PC-3 (cell line): ENCODE results near the gene ZC3H12C. TPM values are rescaled to one million over a fixed set of nuclear protein-coding genes. Genes with fewer than 3 reads are reported as not detected.

Experiments
- ATAC-seq: fragments of 200-7000 bp; cut with Tn5 transposase; 2 replicates; pipeline ENCODE4 v1.9.1; 2020; ENCODE audit warnings: mild to moderate bottlenecking, moderate library complexity
- BruUV-seq: library from RNA; stranded (reverse); fragments of 400-500 nt; replicated peaks from 2 replicates; lab custom pipeline; 2021; lab: Mats Ljungman, UMichigan
- CTCF ChIA-PET: fragments of 300-600 bp; sonication (Branson Sonifier 250); formaldehyde crosslinking; loops from one replicate; lab custom pipeline; 2022; ENCODE audit warnings: antibody characterized with exemption; lab: Charles Lee
- POLR2A ChIA-PET: fragments of 300-600 bp; sonication (Branson Sonifier 250); formaldehyde crosslinking; loops from one replicate; lab custom pipeline; 2022; ENCODE audit warnings: antibody characterized with exemption; ENCODE audit not compliant: unreplicated experiment; lab: Charles Lee
- DNase-seq: peaks from one replicate; pipeline ENCODE4 v3.0.0-alpha.2; 2015
- H2AFZ ChIP-seq: fragments of 300-600 bp; sonication (generic); 2 replicates; pipeline ENCODE4 v1.6.0; 2016; ENCODE audit warnings: antibody characterized with exemption, low read length
- H3F3A ChIP-seq: fragments of 300-600 bp; sonication (generic); one replicate; pipeline ENCODE4 v1.6.0; 2017; ENCODE audit warnings: antibody characterized with exemption, low read length, control low read depth, mild to moderate bottlenecking; ENCODE audit not compliant: unreplicated experiment
- H3K27ac ChIP-seq: fragments of 300-600 bp; sonication (generic); 2 replicates; pipeline ENCODE4 v1.5.1; 2016; ENCODE audit warnings: mild to moderate bottlenecking, low read length
- H3K27me3 ChIP-seq: fragments of 300-600 bp; sonication (generic); 2 replicates; pipeline ENCODE4 v1.6.1; 2016; ENCODE audit warnings: low read length, mixed read lengths
- H3K36me3 ChIP-seq: fragments of 300-600 bp; sonication (generic); 2 replicates; pipeline ENCODE4 v1.6.1; 2016; ENCODE audit warnings: low read depth, mixed run types, low read length, mixed read lengths
- H3K4me1 ChIP-seq: fragments of 300-600 bp; sonication (generic); 2 replicates; pipeline ENCODE4 v1.5.1; 2016; ENCODE audit warnings: low read length; ENCODE audit not compliant: insufficient read depth
- H3K4me2 ChIP-seq: fragments of 300-600 bp; sonication (generic); 2 replicates; pipeline ENCODE4 v1.6.0; 2016; ENCODE audit warnings: low read length
- H3K4me3 ChIP-seq: fragments of 300-600 bp; sonication (generic); 2 replicates; pipeline ENCODE4 v1.5.1; 2016; ENCODE audit warnings: mild to moderate bottlenecking, low read length, mixed read lengths
- H3K79me2 ChIP-seq: fragments of 300-600 bp; sonication (generic); 2 replicates; pipeline ENCODE4 v1.6.1; 2017; ENCODE audit warnings: low read length, mixed read lengths
- H3K9ac ChIP-seq: fragments of 300-600 bp; sonication (generic); 2 replicates; pipeline ENCODE4 v1.6.0; 2016; ENCODE audit warnings: mild to moderate bottlenecking, low read length
- H3K9me2 ChIP-seq: fragments of 300-600 bp; sonication (generic); replicated peaks from 2 replicates; pipeline ENCODE4 v1.6.1; 2016; ENCODE audit warnings: mixed run types, low read length, mixed read lengths
- H3K9me3 ChIP-seq: fragments of 300-600 bp; sonication (generic); 2 replicates; pipeline ENCODE4 v1.6.1; 2016; ENCODE audit warnings: low read length, mixed read lengths
- H4K20me1 ChIP-seq: fragments of 300-600 bp; sonication (generic); 2 replicates; pipeline ENCODE4 v1.6.1; 2016; ENCODE audit warnings: low read length, mixed read lengths
- EZH2 ChIP-seq: fragments of 300-600 bp; sonication (generic); IDR thresholded peaks from one replicate; pipeline ENCODE4 v1.6.1; 2017; ENCODE audit warnings: antibody characterized with exemption, mild to moderate bottlenecking, low read length; ENCODE audit not compliant: unreplicated experiment
- EZH2phosphoT487 ChIP-seq: fragments of 300-600 bp; sonication (generic); IDR thresholded peaks from 2 replicates; pipeline ENCODE4 v1.6.1; 2018; ENCODE audit warnings: mild to moderate bottlenecking, antibody characterized with exemption, low read length, borderline replicate concordance
- intact Hi-C: fragments of 100-400 bp; cut with micrococcal nuclease; formaldehyde crosslinking; loops from 2 replicates; pipeline ENCODE4 v1.9.0; 2023
- total RNA-seq: library from RNA; depleted of rRNA; stranded (reverse); fragments of >200 nt; gene quantifications from 2 replicates; pipeline ENCODE4 v1.2.3, GENCODE V29; 2014
- TF ChIP-seq, protein P1 (sequence below): fragments of 300-600 bp; sonication (generic); conservative IDR thresholded peaks from 2 replicates; pipeline ENCODE4 v1.5.1; 2017; ENCODE audit warnings: antibody characterized with exemption, low read depth, mild to moderate bottlenecking, low read length

The ZC3H12C gene
- total RNA-seq, 1 experiment from 2014 or later = 30.7 TPM

DNA sequence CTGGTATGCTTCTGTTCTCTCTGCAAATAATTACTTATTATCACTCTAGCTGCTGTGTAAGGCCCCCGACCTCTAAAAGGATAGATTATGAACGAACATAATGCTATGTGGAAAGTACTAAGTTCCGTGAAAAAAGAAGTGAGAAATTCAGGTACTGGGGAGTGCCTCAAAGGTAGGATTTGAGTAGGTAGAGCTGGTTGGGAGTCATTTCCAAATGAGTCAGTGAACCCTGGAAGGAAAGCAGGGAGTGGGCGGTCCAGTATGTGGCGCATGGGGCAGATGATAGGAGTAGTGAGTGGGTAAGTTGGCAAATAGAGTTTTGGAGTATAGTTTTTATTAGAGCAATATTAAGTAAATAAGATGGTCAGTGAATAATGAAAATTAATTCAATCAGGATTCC lies 2.4 kb downstream of the ZC3H12C start:
- CTCF ChIA-PET = no interaction called here
- H3K4me3 ChIP-seq = peak overlapping the region; percentile 83
- H2AFZ ChIP-seq = no peak overlapping the region

DNA sequence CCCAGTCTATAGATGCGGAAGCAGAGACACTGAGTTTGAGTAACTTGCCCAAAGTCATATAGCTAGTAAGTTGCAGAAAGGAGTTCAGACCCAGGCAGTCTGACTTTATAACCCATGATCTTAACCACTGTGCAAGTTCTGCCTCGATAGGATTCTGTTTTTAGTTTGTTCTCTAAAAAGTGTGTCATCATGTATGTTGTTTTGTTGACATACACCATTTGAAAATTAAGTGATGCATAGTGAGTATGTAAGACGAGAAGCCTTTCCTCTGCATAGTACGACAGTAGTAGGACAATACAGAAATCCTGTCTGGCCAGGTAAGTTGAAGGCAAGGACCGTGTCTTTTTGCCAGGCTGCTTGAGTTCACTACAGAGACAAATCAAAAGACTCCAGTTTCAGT lies 3.3 kb downstream of the ZC3H12C start:
- TF ChIP-seq EZH2phosphoT487 = no peak
- TF ChIP-seq EZH2 = no peak
- TF ChIP-seq, protein P1, sequence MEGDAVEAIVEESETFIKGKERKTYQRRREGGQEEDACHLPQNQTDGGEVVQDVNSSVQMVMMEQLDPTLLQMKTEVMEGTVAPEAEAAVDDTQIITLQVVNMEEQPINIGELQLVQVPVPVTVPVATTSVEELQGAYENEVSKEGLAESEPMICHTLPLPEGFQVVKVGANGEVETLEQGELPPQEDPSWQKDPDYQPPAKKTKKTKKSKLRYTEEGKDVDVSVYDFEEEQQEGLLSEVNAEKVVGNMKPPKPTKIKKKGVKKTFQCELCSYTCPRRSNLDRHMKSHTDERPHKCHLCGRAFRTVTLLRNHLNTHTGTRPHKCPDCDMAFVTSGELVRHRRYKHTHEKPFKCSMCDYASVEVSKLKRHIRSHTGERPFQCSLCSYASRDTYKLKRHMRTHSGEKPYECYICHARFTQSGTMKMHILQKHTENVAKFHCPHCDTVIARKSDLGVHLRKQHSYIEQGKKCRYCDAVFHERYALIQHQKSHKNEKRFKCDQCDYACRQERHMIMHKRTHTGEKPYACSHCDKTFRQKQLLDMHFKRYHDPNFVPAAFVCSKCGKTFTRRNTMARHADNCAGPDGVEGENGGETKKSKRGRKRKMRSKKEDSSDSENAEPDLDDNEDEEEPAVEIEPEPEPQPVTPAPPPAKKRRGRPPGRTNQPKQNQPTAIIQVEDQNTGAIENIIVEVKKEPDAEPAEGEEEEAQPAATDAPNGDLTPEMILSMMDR = no peak
- DNase-seq (peak; percentile 59), ATAC-seq (no peak)
- ChIA-PET POLR2A (no interaction called here), CTCF (no interaction called here)
- peaks cover 50% of the 10 kb centered on the region for H3K4me1 ChIP-seq
- peaks cover 66% of the 10 kb centered on the region for H4K20me1 ChIP-seq
- BruUV-seq = no TSS peak
- no peaks in the 10 kb centered on the region for H3K9me2 ChIP-seq
- intact Hi-C loops = loop anchor here (5.0 kb wide), 3 partner anchors 201 to 336 kb away; partner anchors contain the start of gene RDX
- peaks cover 30% of the 10 kb centered on the region for H3K36me3 ChIP-seq
- H3F3A ChIP-seq = no peaks in the 10 kb centered on the region
- H3K9me3 ChIP-seq = no peaks in the 10 kb centered on the region
- H3K79me2 ChIP-seq = peaks cover 93% of the 10 kb centered on the region
- no peaks in the 10 kb centered on the region for H3K27me3 ChIP-seq
- H3K4me3 ChIP-seq = peak overlapping the region; percentile 83
- H3K27ac ChIP-seq = peak overlapping the region; percentile 95
- H2AFZ ChIP-seq = no peak overlapping the region
- peak overlapping the region; percentile 94 for H3K9ac ChIP-seq
- H3K4me2 ChIP-seq = peak overlapping the region; percentile 93

More for the DNA sequence above, 2.4 kb downstream of the ZC3H12C start:
- intact Hi-C loops = loop anchor here (2.0 to 5.0 kb wide), 4 partner anchors 101 to 337 kb away; partner anchors contain the start of gene RDX
- POLR2A ChIA-PET = no interaction called here
- BruUV-seq = no TSS peak
- Histone ChIP-seq H3K4me1 (peaks cover 53% of the 10 kb centered on the region), H3K36me3 (peaks cover 22% of the 10 kb centered on the region), H4K20me1 (peaks cover 63% of the 10 kb centered on the region), H3K9me2 (no peaks in the 10 kb centered on the region), H3K27ac (peak overlapping the region; percentile 95), H3K9ac (peak overlapping the region; percentile 94), H3K4me2 (peak overlapping the region; percentile 93), H3K27me3 (no peaks in the 10 kb centered on the region), H3F3A (no peaks in the 10 kb centered on the region), H3K79me2 (peaks cover 87% of the 10 kb centered on the region), H3K9me3 (no peaks in the 10 kb centered on the region)
- no peak for TF ChIP-seq EZH2phosphoT487
- TF ChIP-seq, protein P1 = no peak
- TF ChIP-seq EZH2 = no peak
- DNase-seq (peak; percentile 91), ATAC-seq (peak; percentile 25)

DNA sequence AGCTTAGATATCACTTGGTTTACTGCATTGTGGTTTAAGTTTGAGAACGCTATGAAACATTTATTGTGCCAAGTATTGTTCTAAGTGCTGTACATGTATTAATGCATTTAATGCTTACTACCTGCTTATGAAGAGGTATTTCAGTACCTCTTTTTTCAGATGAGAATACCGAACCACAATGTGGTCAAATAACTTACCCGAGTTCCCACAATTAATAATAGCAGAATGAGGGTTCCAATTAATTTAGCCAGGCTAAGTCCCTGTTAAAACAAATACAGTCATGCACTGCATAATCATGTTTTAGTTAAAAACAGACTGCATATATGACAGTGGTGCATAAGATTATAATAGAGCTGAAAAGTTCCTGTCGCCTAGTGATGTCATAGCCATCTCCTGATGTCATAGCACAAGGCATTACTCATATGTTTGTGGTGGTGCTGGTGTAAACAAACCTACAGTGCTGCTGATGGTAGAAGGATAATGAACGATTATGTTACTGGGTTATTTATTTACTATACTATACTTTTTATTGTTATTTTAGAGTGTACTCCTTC lies 4.3 kb downstream of the ZC3H12C start:
- peak overlapping the region; percentile 95; the same call in 1 of the 2 replicates for H3K27ac ChIP-seq
- peaks cover 77% of the 10 kb centered on the region for H4K20me1 ChIP-seq
- TF ChIP-seq EZH2phosphoT487 (no peak), EZH2 (no peak)
- TF ChIP-seq, protein P1 = no peak
- H3K4me2 ChIP-seq = peak overlapping the region; percentile 93
- peaks cover 93% of the 10 kb centered on the region for H3K79me2 ChIP-seq
- peaks cover 49% of the 10 kb centered on the region for H3K4me1 ChIP-seq
- no peak overlapping the region for H2AFZ ChIP-seq
- CTCF ChIA-PET = no interaction called here
- peak overlapping the region; percentile 83; the same call in 1 of the 2 replicates for H3K4me3 ChIP-seq
- peaks cover 40% of the 10 kb centered on the region for H3K36me3 ChIP-seq
- POLR2A ChIA-PET = no interaction called here
- DNase-seq (no peak), ATAC-seq (no peak)
- no peak overlapping the region for H3K9ac ChIP-seq
- BruUV-seq = no TSS peak
- intact Hi-C loops = loop anchor here (5.0 kb wide), 3 partner anchors 200 to 335 kb away; partner anchors contain the start of gene RDX
- no peaks in the 10 kb centered on the region for H3F3A ChIP-seq
- no peaks in the 10 kb centered on the region for H3K27me3 ChIP-seq
- H3K9me2 ChIP-seq = no peaks in the 10 kb centered on the region
- no peaks in the 10 kb centered on the region for H3K9me3 ChIP-seq
